ENCODE measurements around the gene RBM47.
A peak's percentile ranks its signal among the peaks of the same experiment; 100 is the strongest.

RBM47 gene

DNA sequence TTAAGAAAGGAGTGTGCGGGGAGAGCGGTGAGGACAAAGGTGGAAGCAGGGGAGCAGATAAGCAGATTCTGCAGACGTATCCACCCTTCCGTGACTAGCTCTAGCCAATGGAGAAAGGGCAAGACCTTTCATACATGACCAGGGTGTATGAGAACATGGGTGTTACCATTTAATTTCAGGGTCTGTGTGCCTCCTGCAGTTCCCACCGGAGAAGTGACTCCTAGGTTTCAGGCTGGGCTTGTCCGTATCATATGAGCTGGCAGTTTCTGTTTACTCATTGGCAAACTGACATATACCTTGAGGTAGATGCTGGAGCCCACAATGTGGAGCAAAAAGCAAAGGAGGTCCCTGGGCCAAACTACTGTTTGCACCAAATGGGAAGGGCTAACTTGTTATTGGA is 6.8 kb downstream of the RBM47 start:
- DNase-seq, result no peak

DNA sequence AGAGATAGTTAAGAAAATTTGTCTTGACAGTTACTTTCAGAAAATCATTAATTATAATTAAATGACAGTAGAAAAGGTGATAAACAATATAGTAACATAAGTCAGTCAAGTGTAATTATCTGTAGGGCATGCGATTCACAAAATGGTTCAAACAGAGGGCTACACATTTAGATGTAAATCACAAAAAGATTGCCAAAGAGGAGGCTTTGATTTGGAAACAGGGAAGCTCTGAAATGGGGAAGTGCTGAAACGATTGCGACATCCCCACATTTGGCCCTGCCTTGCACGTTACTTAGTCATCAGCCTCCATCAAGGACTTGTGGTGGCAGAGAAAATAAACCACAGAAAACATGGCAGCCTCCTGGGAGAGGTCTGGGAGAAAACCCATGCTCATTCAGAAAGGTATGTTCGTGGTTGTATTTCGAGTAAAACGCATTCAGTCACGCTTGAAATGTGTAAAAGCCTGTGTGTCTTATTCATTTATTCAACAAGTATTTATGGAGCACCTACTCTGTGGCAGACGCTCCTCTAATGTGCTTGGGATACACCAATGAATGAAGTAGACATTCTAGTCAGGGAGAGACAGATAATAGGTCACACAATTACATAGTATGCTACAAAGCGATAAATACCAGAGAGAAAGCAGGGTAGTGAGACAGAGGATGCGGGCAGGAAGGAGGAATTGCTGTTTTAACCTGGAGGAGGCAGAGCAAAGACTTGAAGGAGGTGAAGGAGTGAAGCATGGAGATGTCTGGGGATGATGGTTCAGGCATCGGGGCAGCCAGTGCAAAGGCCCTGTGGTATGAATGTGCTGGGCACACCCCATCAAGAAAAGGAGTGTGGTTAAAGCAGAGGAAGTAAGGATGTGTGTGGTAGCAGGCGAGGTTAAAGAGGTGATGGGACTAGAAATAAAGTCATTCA is 7.8 kb downstream of the RBM47 start:
- DNase-seq, result no peak

DNA sequence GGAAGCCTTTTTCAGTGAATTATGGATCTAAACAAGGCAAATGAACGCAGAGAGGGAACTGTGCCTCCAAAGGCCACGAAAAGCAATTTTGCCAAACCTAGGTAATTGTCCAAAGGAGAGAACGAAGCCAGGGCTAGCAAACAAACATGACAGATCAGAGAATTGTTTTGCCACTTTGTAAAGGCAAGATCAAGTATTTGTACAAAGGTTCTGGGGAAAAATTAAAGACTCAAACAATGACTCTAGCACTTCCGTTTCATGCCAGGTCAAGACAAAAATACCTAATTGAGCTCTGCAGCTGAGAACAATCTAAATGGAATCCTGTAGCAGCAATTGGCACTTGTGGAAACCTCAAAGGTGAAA is 8.5 kb downstream of the RBM47 start:
- peak; percentile 29 for DNase-seq

DNA sequence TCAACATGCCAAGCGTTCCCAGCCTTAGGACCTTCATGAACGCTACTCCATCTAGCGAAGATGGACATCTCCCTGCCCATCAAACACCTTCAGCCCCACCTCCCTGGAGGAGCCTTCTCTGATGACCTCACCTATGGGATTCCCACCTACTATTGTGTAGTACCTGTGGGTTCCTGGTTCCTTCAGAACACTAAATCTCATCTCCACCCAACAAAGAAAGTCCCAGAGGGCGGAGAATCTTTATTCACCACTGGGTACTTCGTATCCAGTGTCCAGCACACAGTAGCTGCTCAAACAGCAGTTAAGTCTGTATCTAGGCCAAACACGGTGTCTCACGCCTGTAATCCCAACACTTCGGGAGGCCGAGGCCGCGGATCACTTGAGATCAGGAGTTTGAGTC is 10.1 kb downstream of the RBM47 start:
- no peak for DNase-seq

DNA sequence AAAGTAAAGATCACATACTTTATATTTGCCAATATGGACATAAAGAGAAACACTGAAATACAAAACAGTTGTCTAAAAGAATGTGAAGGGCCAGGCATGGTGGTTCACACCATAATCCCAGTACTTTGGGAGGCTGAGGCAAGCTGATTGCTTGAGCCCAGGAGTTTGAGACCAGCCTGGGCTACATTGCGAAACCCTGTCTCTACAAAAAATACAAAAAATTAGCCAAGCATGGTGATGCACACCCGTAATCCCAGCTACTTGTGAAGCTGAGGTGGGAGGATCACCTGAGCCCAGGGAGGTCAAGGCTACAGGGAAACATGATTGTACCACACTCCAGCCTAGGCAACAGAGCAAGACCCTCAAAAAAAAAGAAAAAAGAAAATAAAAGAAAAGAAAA is 11.8 kb downstream of the RBM47 start:
- DNase-seq, result no peak

DNA sequence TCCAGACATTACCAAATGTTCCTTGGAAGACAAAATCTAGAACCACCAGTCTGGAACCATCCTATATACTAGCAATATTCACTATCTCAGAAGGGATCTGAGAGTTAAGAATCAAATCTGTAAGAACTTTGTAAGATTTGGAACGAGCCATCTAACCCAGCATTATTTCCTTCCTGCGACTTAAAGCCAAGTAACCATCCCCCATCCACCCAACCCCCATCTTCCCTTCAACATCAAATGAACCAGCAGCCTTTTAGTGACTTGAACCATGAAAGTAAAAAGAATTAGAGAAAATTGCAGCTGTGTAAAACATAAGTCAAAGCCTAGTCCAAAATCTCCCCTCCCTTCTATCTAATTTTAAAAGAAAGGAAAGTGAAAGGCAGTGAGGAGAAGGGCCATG is 15.6 kb downstream of the RBM47 start:
- DNase-seq, result no peak

DNA sequence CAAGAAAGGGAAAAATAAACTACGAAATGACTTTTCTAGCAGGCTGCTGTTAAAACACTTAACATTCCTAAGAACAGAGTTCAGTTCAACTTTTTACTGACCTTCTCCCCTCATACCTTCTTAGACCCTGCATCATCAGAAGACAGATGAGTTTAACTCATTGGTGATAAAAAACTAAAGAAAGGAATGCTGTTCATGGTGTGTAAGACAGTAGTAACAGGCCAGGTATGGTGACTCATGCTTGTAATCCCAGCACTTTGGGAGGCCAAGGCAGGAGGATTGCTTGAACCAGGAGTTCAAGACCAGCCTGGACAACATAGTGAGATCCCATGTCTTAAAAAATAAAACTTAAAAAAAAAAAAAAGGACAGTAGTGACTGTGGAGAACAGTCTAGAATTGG is 16.2 kb downstream of the RBM47 start:
- DNase-seq, result no peak

DNA sequence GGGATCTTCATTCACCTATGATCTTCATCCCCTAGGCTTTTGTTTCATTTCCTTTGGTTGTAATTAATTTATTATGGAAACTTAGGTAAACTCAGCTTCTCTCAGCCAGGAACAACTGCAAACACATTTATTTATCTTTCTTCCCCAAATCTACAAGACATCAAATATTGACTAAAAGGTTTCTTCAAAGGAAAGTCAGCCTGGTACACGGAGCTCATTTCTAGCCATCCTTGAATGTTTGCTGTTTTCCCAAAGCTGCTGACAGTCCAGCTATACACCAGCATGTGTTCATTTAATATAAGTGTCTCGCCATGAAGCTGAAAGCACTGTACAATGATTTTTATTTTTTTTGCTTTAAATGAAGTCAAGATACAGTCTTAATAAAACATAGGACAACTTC is 16.8 kb downstream of the RBM47 start:
- DNase-seq, result no peak

DNA sequence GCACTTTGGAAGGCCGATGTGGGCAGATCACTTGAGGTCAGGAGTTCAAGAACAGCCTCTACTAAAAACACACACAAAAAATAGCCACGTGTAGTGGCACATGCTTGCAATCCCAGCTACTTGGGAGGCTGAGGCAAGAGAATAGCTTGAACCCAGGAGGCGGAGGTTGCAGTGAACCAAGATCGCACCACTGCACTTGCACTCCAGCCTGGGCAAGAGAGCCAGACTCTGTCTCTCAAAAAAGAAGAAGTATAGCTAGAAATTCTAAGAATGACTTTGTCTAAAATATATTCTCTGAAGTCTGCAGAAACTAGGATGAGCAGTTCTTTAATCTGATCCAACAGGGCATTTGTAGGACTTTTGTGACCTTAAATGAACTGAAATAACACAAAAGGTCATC is 17.4 kb downstream of the RBM47 start:
- no peak for DNase-seq

DNA sequence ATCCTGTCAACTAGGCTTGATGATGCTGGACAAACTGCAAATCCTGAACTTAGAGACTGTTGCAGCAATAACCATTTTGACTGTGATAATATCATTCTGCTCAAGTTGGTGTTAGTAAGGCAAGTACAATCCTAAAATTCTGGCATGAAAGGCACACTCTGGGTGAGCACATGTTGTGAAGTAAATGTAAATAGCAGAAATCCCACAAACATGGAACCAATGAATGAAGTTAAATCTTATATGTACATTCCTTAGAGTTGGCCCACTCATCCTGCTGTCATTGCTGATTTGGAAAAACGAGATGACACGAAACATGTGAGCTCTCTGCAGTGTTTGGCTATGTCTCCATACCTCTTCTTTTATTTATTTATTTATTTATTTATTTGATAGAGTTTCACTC is 21.0 kb downstream of the RBM47 start:
- no peak for DNase-seq

DNA sequence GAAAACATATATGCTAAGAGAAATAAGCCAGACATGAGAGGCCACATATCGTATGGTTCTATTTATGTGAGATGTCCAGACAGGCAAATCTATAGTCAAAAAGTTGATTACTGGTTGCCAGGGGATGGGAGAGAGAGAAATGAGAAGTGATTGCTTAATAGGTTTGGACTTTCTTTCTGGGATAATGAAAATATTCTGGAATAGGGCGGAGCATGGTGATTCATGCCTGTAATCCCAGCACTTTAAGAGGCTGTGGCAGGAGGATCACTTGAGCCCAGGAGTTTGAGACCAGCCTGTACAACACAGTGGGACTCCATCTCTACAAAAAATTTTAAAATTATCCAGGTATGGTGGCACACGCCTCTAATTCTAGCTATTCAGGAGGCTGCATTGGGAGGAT is 22.4 kb downstream of the RBM47 start:
- no peak for DNase-seq

DNA sequence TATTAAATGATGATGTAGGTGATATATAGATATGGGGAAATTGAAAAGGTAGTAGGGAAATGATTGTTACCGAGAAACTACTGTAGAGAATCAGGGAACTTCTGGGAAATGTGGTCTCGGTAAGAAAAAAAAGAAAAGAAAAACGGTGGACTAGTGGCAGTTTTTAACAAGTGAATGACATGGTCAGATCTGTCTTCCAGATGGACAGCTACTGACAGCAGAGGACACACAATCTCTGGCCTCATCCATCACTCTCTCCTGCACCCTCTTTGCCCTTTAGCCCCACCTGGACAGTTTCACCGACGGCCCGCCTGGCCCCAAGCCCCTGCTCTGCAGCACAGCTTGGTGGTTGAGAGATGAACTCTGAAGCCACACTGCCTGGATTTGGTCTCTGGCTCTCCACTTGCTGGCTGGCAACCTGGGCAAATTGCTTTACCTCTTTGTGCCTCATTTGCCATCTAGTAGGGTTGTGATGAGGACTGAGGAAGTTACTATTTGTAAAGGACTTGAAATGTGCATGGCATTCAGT is 23.4 kb downstream of the RBM47 start:
- DNase-seq, result no peak

DNA sequence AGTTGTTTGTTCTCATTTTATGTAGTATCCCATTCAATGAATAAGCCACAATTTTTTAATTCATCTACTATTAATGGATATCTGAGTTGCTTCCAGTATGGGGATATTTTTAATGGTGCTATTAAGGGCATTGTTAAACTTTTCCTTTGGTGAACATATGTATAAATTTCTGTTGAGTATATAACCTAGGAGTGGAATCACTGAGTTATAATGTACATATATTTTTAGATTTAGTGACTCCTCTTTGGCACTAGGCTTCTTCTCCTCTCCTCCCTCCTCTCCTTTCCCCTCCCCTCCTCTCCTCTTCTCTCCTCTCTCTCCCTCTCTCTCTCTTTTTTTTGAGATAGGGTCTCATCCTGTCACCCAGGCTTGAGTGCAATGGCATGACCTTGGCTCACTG is 26.4 kb downstream of the RBM47 start:
- no peak for DNase-seq

DNA sequence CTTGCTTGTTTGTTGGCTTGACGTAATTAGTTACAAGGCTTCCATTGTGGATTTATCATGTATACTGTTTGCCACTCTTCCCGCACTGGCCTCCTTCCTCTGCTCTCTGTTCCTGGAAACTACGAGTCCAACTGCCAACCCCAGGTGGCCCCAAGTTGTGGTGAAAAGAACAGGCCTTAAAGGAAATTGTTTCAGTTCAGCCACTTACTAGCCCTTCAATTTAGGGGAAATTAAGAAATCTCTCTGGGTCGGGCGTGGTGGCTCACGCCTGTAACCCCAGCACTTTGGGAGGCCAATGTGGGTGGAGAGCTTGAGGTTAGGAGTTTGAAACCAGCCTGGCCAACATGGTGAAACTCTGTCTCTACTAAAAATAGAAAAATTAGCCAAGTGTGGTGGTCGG is 28.0 kb downstream of the RBM47 start:
- DNase-seq, result no peak

DNA sequence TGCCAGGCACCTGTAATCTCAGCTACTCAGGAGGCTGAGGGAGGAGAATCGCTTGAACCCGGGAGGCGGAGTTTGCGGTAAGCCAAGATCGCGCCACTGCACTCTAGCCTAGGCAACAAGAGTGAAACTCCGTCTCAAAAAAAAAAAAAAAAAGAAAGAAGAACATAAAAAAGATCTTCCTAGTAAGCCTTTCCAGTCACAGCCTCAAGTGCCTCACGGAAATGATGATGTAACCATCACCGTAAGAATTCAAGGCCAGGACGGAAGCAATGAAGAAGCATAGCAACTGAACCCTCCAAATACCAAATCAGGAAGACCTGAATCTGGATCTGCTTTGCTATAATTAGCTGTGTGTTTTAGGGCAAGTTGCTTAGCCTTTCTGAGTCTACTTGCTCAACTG is 28.8 kb downstream of the RBM47 start:
- DNase-seq, result no peak

DNA sequence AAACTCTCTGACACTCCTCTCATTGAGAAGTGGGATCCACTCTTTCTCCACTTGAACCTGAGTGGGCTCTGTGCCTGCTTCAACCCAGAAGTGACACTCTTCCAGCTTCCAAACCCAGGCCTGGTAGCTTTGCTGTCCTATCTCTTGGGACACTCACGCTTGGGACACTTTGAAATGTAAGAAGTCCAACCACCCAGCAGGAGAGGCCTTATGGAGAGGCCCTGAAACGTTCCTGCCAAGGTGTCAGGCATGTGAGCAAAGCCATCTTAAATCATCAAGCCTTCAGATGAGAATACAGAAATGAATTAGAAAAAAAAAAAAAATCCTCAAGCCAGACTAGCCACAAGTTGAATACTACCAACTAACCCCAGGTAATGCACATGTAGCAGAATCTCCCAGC is 30.2 kb downstream of the RBM47 start:
- DNase-seq, result no peak

DNA sequence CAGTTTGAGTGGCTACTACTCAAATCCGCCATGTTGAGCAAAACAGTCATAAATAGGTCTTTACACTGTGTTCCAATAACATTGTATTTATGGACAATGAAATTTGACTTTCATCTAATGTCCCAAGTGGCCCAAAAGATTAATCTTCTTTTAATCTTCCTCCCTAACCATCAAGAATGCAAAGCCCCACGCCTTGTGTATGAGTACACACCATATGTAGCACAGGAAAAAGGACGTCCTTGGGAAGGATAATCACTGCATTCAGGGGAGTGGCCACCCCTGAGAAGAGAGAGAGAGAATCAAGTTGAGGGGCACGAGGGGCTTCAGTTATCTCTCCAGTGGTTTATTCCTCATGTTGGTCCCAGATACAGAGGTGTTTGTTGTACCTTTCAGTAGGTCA is 33.1 kb downstream of the RBM47 start:
- DNase-seq, result no peak

DNA sequence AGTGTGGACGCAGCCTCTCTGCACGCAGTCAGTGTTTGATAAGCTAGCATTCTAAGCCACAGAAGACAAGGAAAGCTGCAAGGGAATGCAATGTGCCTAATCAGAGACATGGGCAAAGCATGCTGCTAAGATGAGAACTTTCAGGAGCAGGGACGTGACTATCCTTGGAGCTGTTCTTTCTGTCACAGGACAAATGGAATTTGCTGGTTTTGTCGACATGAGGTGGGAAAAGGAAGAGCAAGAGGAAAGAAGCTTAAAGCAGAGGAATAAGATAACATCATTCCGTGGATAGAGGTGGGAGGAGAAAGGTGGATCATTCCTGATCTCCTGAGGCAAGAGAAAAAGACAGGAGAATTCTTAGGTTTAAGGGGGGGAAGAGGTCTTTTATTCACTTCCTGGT is 33.7 kb downstream of the RBM47 start:
- no peak for DNase-seq

DNA sequence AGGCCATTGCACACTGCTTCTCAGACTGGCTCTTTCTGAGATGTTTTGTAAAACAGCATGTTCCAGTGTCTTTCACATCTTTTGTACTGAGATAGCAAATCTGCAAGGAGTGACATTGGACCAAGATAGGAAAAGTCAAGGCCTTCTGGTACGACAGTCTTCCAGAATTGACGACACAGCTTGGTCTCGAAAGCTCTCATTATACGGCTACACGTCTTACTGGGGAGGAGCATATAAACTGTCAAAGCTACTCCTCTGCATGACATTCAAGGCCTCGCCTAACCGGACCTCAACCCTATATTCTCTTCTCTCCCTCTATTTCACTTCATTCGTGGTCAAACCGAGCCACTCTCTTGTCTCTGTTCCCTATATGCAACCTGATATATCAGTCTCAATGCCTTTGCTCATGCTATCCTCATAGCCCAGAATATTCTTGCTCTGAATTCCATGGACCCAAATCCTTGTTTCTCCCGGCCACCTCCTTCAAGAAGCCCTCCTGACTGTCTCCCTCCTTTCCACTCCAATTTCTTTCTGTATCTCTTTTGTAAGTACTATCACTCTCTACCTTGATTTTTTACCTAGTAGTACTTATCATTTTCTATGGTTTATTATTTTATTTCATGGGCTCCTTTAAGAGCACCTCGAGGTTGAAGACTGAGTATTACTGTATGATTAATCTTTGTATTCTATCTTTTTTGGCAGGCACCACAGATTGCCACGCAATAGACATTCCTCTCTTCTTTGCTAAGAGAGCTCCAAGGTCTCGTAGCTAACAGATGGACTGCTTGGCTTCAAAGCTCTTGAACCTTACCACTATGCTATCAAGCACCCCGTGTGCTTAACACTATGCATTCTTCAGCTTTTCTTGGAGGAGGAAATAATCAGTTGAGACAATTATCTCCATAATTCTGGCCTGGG is 35.1 kb downstream of the RBM47 start:
- no peak for DNase-seq

DNA sequence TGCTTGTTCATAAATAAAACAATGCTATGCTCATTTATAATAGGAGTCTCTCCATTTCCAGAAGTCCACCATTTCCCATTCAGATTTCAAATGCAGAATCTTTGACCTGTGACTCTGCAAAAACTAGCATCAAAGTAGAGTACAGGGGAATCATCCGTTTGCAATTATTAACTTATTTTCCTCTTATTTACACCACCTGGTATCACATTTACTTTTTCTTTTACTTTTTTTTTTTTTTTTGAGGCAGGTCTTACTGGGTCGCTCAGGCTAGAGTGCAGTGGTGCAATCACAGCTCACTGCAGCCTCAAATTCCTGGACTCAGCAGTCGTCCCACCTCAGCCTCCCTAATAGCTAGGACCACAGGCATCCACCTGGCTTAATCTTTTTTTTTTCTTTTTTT is 37.6 kb downstream of the RBM47 start:
- DNase-seq, result no peak

DNA sequence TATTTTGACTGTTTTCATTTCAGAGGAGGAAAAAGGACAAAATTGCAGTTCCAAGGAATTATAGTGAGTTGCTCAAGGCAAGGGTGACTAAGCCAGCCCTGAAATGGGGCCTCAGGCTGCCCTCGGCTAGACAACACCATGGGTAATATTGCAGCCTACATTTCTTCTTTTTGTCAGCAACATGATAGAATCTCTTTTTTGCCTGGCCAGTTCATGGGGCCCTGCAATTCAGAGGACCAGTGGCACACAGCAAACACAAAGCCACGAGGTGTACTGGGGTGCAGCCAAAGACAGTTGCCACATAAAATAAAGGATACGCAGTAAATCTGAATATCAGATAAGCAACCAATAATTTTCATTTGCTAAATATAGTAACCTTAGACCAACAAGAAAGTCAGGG is 41.8 kb downstream of the RBM47 start:
- no peak for DNase-seq

DNA sequence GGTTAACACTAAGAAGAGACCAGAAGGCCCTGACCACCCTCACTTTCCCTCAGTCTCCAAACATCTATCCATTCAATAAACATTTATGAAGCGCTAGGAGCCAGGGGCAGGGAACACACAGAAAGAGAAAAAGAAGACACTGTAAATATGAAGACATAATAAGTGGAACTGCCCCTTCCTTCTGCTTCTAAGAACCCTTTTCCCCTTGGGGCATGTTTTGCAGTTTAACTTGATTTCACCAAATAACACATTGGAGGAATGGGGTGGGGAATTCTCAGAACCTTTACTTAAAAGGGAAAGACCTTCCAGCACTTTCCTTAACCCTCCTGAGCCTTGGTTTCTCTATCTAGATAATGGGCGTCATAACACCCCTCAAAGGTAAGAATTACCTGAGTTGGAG is 42.3 kb downstream of the RBM47 start:
- no peak for DNase-seq

DNA sequence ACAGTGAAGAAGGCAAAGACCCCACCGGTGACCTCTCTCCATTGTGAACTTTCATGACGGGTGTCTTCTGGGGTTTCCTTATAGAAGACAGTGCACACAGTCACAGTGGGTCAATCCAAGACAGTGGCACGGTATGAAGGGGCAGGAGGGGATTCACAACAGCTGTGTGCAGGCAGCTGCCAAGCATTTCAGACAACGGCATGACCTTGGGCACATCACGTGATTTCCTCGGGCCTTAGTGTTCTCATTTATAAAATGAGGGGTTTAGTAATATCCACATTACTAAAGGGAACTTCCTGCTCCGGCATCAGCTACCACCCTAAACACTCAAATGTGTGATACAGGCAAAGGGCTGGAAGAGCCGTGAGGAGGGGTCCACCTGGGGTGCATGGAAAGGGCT is 42.9 kb downstream of the RBM47 start:
- DNase-seq, result no peak

DNA sequence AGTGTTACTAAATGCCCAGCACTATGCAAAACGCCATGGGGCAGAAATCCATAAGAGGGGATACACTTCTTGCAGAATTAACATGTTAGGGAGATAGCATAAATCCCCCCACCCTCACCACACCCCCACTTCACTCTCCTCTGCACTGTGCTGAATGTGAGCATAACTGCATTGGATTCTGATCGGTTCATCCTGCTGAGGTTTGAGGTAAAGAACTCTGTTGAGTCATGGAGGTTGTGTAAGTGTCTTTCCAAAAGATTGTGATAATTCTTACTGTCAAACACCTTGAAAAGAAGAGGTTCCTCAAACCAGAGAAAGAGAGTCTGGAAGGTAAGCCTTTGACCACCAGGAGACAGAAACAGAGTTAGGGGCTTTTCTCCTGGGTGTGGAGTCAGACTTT is 43.6 kb downstream of the RBM47 start:
- DNase-seq, result no peak

Measured in NCI-H1417 treated with DMSO at 0.1 percent for 48 hours (cell line).